ENCODE results near the gene MBNL2.

- no peak for TF ChIP-seq CTCF (conservative IDR thresholded peaks at IDR 0.05)
- TF ChIP-seq ZFX (IDR thresholded peaks at IDR 0.05), result no peak
Measured at GRCh38 chr13:97431171-97431764, 209.1 kb downstream of the MBNL2 start.
